HEK293 (cell line): ENCODE data around the gene CDH11.

ENCODE experiments used
- CTCF ChIA-PET: fragments of 350-600 bp; formaldehyde crosslinking; extraction: SDS; loops from one replicate; lab custom pipeline; 2021; ENCODE audit warnings: antibody characterized with exemption; lab: Yijun Ruan, JAX
- POLR2A ChIA-PET: fragments of 300-600 bp; formaldehyde crosslinking; extraction: SDS; loops from one replicate; lab custom pipeline; 2020; ENCODE audit warnings: antibody characterized with exemption, inconsistent platforms; lab: Yijun Ruan, JAX
- H3K27ac ChIP-seq: fragments of 200-500 bp; sonication (Bioruptor generic); 2 replicates; pipeline ENCODE4 v1.5.1; 2014; ENCODE audit warnings: low read depth, low read length, control low read depth, inconsistent platforms; ENCODE audit errors: extremely low read depth
- H3K36me3 ChIP-seq, 2 experiments: fragments of 200-500 bp in 1 of 2; sonication (Bioruptor generic) in 1 of 2; 1 replicate in 1 of 2; 2 replicates in 1 of 2; pipeline ENCODE4 v1.5.1; 2014 to 2017; ENCODE audit warnings: inconsistent platforms in 2 of 2, low read length in 2 of 2; ENCODE audit not compliant: control insufficient read depth in 2 of 2, insufficient read depth in 1 of 2
- H3K4me1 ChIP-seq: fragments of 200-500 bp; sonication (Bioruptor generic); 2 replicates; pipeline ENCODE4 v1.5.1; 2014; ENCODE audit warnings: mild to moderate bottlenecking, low read length, inconsistent platforms; ENCODE audit not compliant: control insufficient read depth, insufficient read depth
- H3K4me3 ChIP-seq: 2 replicates; pipeline ENCODE4 v1.5.1; 2011; ENCODE audit warnings: low read depth, mild to moderate bottlenecking, control low read depth, low read length, moderate library complexity
- H3K9me3 ChIP-seq: fragments of 200-500 bp; sonication (Bioruptor generic); 2 replicates; pipeline ENCODE4 v1.5.1; 2014; ENCODE audit warnings: low read depth, low read length, inconsistent platforms; ENCODE audit not compliant: control insufficient read depth, insufficient read depth
- BCL6B ChIP-seq: fragments of 450-650 bp; formaldehyde crosslinking; IDR thresholded peaks from 2 replicates; pipeline ENCODE4 v1.5.1; 2017; ENCODE audit warnings: missing biosample characterization, missing genetic modification characterization
- GLI2 ChIP-seq: fragments of 450-650 bp; formaldehyde crosslinking; IDR thresholded peaks from 2 replicates; pipeline ENCODE4; 2017; ENCODE audit warnings: missing biosample characterization, missing genetic modification characterization, low read depth, borderline replicate concordance
- HOXC10 ChIP-seq: sonication (generic); formaldehyde crosslinking; IDR thresholded peaks from 2 replicates; pipeline ENCODE4 v1.8.1; 2023; ENCODE audit warnings: mild to moderate bottlenecking, missing genetic modification reagents
- KLF1 ChIP-seq: fragments of 450-650 bp; formaldehyde crosslinking; IDR thresholded peaks from 2 replicates; pipeline ENCODE4 v1.5.1; 2016; ENCODE audit warnings: missing biosample characterization, missing genetic modification characterization
- KLF8 ChIP-seq: fragments of 450-650 bp; formaldehyde crosslinking; IDR thresholded peaks from 2 replicates; pipeline ENCODE4 v1.5.1; 2016; ENCODE audit warnings: missing biosample characterization, missing genetic modification characterization
- REST ChIP-seq: fragments of 450-650 bp; formaldehyde crosslinking; IDR thresholded peaks from 2 replicates; pipeline ENCODE4 v1.5.1; 2016; ENCODE audit warnings: missing biosample characterization, missing genetic modification characterization
- SCRT1 ChIP-seq: fragments of 450-650 bp; formaldehyde crosslinking; IDR thresholded peaks from 2 replicates; pipeline ENCODE4 v1.5.1; 2016; ENCODE audit warnings: missing biosample characterization, missing genetic modification characterization, borderline replicate concordance
- SETDB1 ChIP-seq: IDR thresholded peaks from one replicate; pipeline ENCODE4 v1.6.1; 2017; ENCODE audit warnings: mild to moderate bottlenecking, low read length, moderate library complexity, mixed read lengths; ENCODE audit not compliant: insufficient read length
- TCF7L2 ChIP-seq: IDR thresholded peaks from 2 replicates; pipeline ENCODE4 v1.6.1; 2011; ENCODE audit warnings: low read depth, mild to moderate bottlenecking, inconsistent platforms, low read length, moderate library complexity, borderline replicate concordance
- YY1 ChIP-seq: fragments of 450-650 bp; formaldehyde crosslinking; IDR thresholded peaks from 2 replicates; pipeline ENCODE4 v1.5.1; 2018; ENCODE audit warnings: missing biosample characterization, missing genetic modification characterization
- YY2 ChIP-seq: fragments of 450-650 bp; formaldehyde crosslinking; IDR thresholded peaks from 2 replicates; pipeline ENCODE4 v1.5.1; 2016; ENCODE audit warnings: missing biosample characterization, missing genetic modification characterization
- ZBTB26 ChIP-seq: fragments of 450-650 bp; formaldehyde crosslinking; optimal IDR thresholded peaks from 2 replicates; pipeline ENCODE3; 2016; ENCODE audit warnings: missing biosample characterization, mild to moderate bottlenecking, missing genetic modification characterization
- ZBTB48 ChIP-seq: fragments of 450-650 bp; formaldehyde crosslinking; IDR thresholded peaks from 2 replicates; pipeline ENCODE4 v1.5.1; 2016; ENCODE audit warnings: missing biosample characterization, missing genetic modification characterization
- ZFP3 ChIP-seq: fragments of 450-650 bp; formaldehyde crosslinking; IDR thresholded peaks from 2 replicates; pipeline ENCODE4 v1.5.1; 2016; ENCODE audit warnings: low read depth, missing biosample characterization, missing genetic modification characterization
- ZNF16 ChIP-seq: fragments of 450-650 bp; formaldehyde crosslinking; IDR thresholded peaks from 2 replicates; pipeline ENCODE4 v1.5.1; 2016; ENCODE audit warnings: low read depth, missing biosample characterization, missing genetic modification characterization
- ZNF175 ChIP-seq: fragments of 450-650 bp; formaldehyde crosslinking; IDR thresholded peaks from 2 replicates; pipeline ENCODE4 v1.5.1; 2016; ENCODE audit warnings: missing biosample characterization, missing genetic modification characterization
- ZNF19 ChIP-seq: fragments of 450-650 bp; formaldehyde crosslinking; IDR thresholded peaks from 2 replicates; pipeline ENCODE4; 2016; ENCODE audit warnings: missing biosample characterization, missing genetic modification characterization, low read depth
- ZNF274 ChIP-seq, 2 experiments: fragments of 200-500 bp in 1 of 2; fragments of 450-650 bp in 1 of 2; sonication (Bioruptor generic) in 1 of 2; formaldehyde crosslinking in 1 of 2; IDR thresholded peaks; 2 replicates each; pipeline versions ENCODE4 v1.5.1 to v1.6.1; 2014 to 2016; ENCODE audit warnings: borderline replicate concordance in 1 of 2, inconsistent platforms in 1 of 2, low read length in 1 of 2, missing biosample characterization in 1 of 2, missing genetic modification characterization in 1 of 2
- ZNF391 ChIP-seq: fragments of 450-650 bp; formaldehyde crosslinking; IDR thresholded peaks from 2 replicates; pipeline ENCODE4 v1.5.1; 2016; ENCODE audit warnings: low read depth, missing biosample characterization, missing genetic modification characterization, borderline replicate concordance
- ZNF404 ChIP-seq: fragments of 450-650 bp; formaldehyde crosslinking; IDR thresholded peaks from 2 replicates; pipeline ENCODE4 v1.5.1; 2017; ENCODE audit warnings: missing biosample characterization, missing genetic modification characterization
- ZNF548 ChIP-seq: fragments of 450-650 bp; formaldehyde crosslinking; IDR thresholded peaks from 2 replicates; pipeline ENCODE4 v1.5.1; 2016; ENCODE audit warnings: missing biosample characterization, missing genetic modification characterization
- ZNF555 ChIP-seq: fragments of 450-650 bp; formaldehyde crosslinking; conservative IDR thresholded peaks from 2 replicates; pipeline ENCODE4 v1.5.1; 2017; ENCODE audit warnings: missing biosample characterization, mild to moderate bottlenecking, missing genetic modification characterization, inconsistent platforms
- ZNF639 ChIP-seq: fragments of 450-650 bp; formaldehyde crosslinking; IDR thresholded peaks from 2 replicates; pipeline ENCODE4 v1.5.1; 2016; ENCODE audit warnings: missing biosample characterization, missing genetic modification characterization
- ZNF658 ChIP-seq: fragments of 450-650 bp; formaldehyde crosslinking; IDR thresholded peaks from 2 replicates; pipeline ENCODE4; 2016; ENCODE audit warnings: missing biosample characterization, missing genetic modification characterization
- ZNF670 ChIP-seq: fragments of 450-650 bp; formaldehyde crosslinking; IDR thresholded peaks from 2 replicates; pipeline ENCODE4 v1.5.1; 2016; ENCODE audit warnings: missing biosample characterization, missing genetic modification characterization, low read depth
- ZNF677 ChIP-seq: fragments of 450-650 bp; IDR thresholded peaks from 2 replicates; pipeline ENCODE4 v1.5.0; 2018; ENCODE audit warnings: missing biosample characterization, mild to moderate bottlenecking, missing genetic modification characterization, moderate library complexity
- ZNF837 ChIP-seq: fragments of 450-650 bp; formaldehyde crosslinking; IDR thresholded peaks from 2 replicates; pipeline ENCODE4 v1.5.1; 2016; ENCODE audit warnings: missing biosample characterization, missing genetic modification characterization
- ZSCAN16 ChIP-seq: fragments of 450-650 bp; formaldehyde crosslinking; IDR thresholded peaks from 2 replicates; pipeline ENCODE4 v1.5.1; 2016; ENCODE audit warnings: missing biosample characterization, missing genetic modification characterization
- ZSCAN4 ChIP-seq: fragments of 450-650 bp; formaldehyde crosslinking; IDR thresholded peaks from 2 replicates; pipeline ENCODE4 v1.5.1; 2017; ENCODE audit warnings: missing biosample characterization, missing genetic modification characterization

The CDH11 gene

GRCh38 chr16:65010125-65010524 lies 111.7 kb downstream of the CDH11 start:
- no peak for TF ChIP-seq ZFP3 (tag by site-specific recombination)
- TF ChIP-seq ZNF391 (tag by site-specific recombination) = no peak
- TF ChIP-seq KLF8 = no peak
- TF ChIP-seq HOXC10 (CRISPR knock-in tag) = no peak
- TF ChIP-seq GLI2 (tag by site-specific recombination) = no peak
- no peak for TF ChIP-seq ZBTB48 (tag by site-specific recombination)
- TF ChIP-seq YY2 (tag by site-specific recombination) = no peak
- no peak for TF ChIP-seq ZNF670 (tag by site-specific recombination)
- no peak for TF ChIP-seq ZBTB26 (tag by site-specific recombination)
- no peak for TF ChIP-seq ZNF555 (tag by site-specific recombination)
- TF ChIP-seq ZNF404 = no peak
- no peak for TF ChIP-seq ZNF677 (tag by site-specific recombination)
- no peak for TF ChIP-seq ZNF274 (IDR thresholded peaks at IDR 0.05; ENCODE audit: low read length)
- no peak for TF ChIP-seq ZNF274 (tag by site-specific recombination; IDR thresholded peaks at IDR 0.05; ENCODE audit: borderline replicate concordance)
- no peak for TF ChIP-seq ZSCAN16 (tag by site-specific recombination)
- TF ChIP-seq ZNF16 = no peak
- no peak for TF ChIP-seq TCF7L2
- TF ChIP-seq ZSCAN4 = no peak
- no peak for TF ChIP-seq ZNF19 (tag by site-specific recombination)
- TF ChIP-seq BCL6B (tag by site-specific recombination) = no peak
- no peak for TF ChIP-seq ZNF837 (tag by site-specific recombination)
- Histone ChIP-seq H3K4me3 (no peak overlapping the region), H3K4me1 (no peaks in the 10 kb centered on the region), H3K9me3 (no peaks in the 10 kb centered on the region), H3K27ac (no peak overlapping the region), H3K36me3 (no peaks in the 10 kb centered on the region)
- CTCF ChIA-PET = interaction anchor here (0.7 kb wide), 1 partner anchor 87 kb away, joined by 3 read pairs; no protein-coding TSS in a partner anchor
- POLR2A ChIA-PET = no interaction called here

GRCh38 chr16:65005696-65006095 lies 116.2 kb downstream of the CDH11 start:
- H3K4me3 ChIP-seq = no peak overlapping the region
- POLR2A ChIA-PET = no interaction called here
- CTCF ChIA-PET = no interaction called here
- H3K9me3 ChIP-seq = no peaks in the 10 kb centered on the region
- H3K4me1 ChIP-seq = no peaks in the 10 kb centered on the region
- H3K36me3 ChIP-seq = no peaks in the 10 kb centered on the region; a peak in 1 of 3 replicates
- no peak overlapping the region for H3K27ac ChIP-seq
- no peak for TF ChIP-seq ZNF639 (tag by site-specific recombination)
- TF ChIP-seq ZNF548 (tag by site-specific recombination) = no peak
- no peak for TF ChIP-seq REST (tag by site-specific recombination)
- no peak for TF ChIP-seq YY2 (tag by site-specific recombination)
- TF ChIP-seq YY1 (tag by site-specific recombination) = no peak
- TF ChIP-seq SCRT1 (tag by site-specific recombination) = no peak
- no peak for TF ChIP-seq SETDB1
- no peak for TF ChIP-seq KLF1 (tag by site-specific recombination)
- TF ChIP-seq ZNF175 = no peak
- no peak for TF ChIP-seq GLI2 (tag by site-specific recombination)
- no peak for TF ChIP-seq ZNF658 (tag by site-specific recombination)
